Measurements from ENCODE around the gene SAMD14.
A peak's percentile ranks its signal among the peaks of the same experiment; 100 is the strongest.

The SAMD14 gene

DNA sequence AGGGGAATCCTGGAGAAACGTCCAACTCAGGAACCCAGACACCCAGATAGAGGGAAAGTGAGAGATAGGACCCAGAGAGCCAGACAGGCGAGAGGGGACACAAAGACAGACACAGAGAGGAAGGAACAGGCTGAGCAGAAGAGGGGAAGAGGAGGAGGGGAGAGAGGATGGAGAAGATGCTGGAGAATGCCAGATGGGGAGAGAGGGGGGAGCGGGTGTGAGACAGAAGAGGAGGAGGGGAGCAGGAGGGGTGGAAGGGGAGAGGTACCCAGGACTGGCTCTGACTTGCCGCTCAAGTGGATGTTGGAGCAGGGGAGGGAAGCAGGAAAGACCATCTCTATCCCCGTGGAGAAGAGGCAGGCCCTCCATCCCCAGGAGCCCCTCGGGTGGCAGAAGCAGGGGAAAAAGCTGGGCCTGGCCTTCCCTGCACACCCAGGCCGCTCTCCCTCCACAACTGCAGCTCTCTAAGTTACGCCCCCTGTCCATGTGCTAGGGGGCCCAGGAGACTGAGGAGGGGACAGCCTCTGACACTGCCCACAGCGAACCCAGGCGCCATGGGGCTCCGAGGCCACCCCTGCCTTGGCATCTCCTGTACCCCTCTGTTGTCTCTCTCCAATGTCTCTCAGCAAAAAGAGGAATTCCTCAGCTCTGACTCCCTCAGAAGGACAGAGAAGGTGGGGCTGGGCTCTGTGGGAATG, 15.7 kb upstream of the SAMD14 start:
- peaks cover 12 to 41% of the 10 kb centered on the region in 2 donors for H3K4me1 ChIP-seq (ENCODE audit: control insufficient read depth in 1 of 2, insufficient read depth in 2 of 2, low read length in 2 of 2)
- no peak overlapping the region for H3K27ac ChIP-seq (ENCODE audit: low read length)
- peak overlapping the region in 1 of 2 donors; percentile 82 for H3K4me3 ChIP-seq (ENCODE audit: low read depth in 1 of 2, low read length in 2 of 2)

DNA sequence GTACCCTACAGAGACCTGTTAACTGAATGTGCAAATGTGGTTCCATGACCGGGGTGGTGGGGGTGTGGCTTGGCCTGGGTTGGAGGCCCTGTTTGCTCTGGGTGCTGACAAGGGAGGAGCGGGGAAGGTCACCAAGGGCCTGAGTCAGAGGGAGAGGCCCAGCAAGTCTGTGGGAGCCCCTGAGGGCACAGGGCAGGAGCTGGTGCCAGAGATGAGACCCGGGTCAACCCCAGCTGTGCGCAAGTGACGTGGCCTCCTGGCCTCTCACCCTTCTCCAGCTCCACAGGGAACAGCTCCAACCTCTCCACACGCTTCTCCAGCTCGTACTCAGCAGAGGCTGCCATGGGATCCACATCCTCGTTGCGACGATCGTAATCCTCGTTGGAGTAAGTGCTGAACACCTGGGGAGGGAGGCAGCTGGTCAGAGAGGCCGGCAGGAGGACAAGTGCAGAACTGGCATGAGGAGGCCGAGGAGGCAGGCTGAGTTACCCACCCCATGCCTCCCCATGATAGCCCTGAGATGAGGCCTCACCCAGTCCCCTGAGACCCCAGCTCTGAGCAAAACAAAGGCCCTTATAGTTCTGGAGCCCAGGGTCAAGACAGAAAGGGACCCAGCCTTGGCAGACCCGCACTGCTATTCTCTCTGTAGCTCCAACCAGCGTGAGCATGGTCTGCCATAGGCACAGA, 15.0 kb upstream of the SAMD14 start:
- Histone ChIP-seq H3K9me3 (ENCODE audit: control insufficient read depth in 1 of 2, low read length in 2 of 2) (no peaks in the 10 kb centered on the region), H3K27me3 (ENCODE audit: low read depth, low read length) (no peaks in the 10 kb centered on the region), H3K27ac (ENCODE audit: low read length) (no peak overlapping the region), H3K36me3 (ENCODE audit: control insufficient read depth in 1 of 2, insufficient read depth in 2 of 2, low read length in 2 of 2) (peaks cover 38 to 50% of the 10 kb centered on the region in 2 donors), H3K4me3 (ENCODE audit: low read depth in 1 of 2, low read length in 2 of 2) (no peak overlapping the region), H3K4me1 (ENCODE audit: control insufficient read depth in 1 of 2, insufficient read depth in 2 of 2, low read length in 2 of 2) (peaks cover 15 to 47% of the 10 kb centered on the region in 2 donors)

More for the DNA sequence above, 15.7 kb upstream of the SAMD14 start:
- Histone ChIP-seq H3K36me3 (ENCODE audit: control insufficient read depth in 1 of 2, insufficient read depth in 2 of 2, low read length in 2 of 2) (peaks cover 36 to 43% of the 10 kb centered on the region in 2 donors), H3K9me3 (ENCODE audit: control insufficient read depth in 1 of 2, low read length in 2 of 2) (no peaks in the 10 kb centered on the region), H3K27me3 (ENCODE audit: low read depth, low read length) (no peaks in the 10 kb centered on the region)

DNA sequence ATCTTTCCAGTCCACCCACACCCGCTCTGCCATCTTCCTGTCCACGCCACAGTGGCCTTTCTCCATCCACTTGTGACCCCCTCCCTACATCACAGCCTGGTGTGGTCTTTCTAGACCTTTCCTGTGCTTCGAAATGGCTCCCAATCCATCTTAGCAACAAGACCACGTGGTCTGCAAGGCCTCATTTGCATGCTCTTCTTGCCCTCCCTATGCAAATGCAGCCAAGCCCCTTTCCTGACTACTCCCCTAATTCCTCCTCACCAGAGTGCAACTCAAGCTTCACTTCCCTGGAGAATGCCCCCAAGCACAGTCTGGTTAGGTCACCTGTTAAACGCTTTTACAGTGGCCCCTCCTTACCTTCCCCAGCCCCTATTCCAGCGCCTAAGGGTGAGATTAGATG, 14.4 kb upstream of the SAMD14 start:
- peaks cover 42 to 53% of the 10 kb centered on the region in 2 donors for H3K36me3 ChIP-seq (ENCODE audit: control insufficient read depth in 1 of 2, insufficient read depth in 2 of 2, low read length in 2 of 2)
- H3K4me3 ChIP-seq (ENCODE audit: low read depth in 1 of 2, low read length in 2 of 2), result no peak overlapping the region
- H3K27ac ChIP-seq (ENCODE audit: low read length), result no peak overlapping the region
- peaks cover 15 to 46% of the 10 kb centered on the region in 2 donors for H3K4me1 ChIP-seq (ENCODE audit: control insufficient read depth in 1 of 2, insufficient read depth in 2 of 2, low read length in 2 of 2)
- H3K27me3 ChIP-seq (ENCODE audit: low read depth, low read length), result no peaks in the 10 kb centered on the region
- H3K9me3 ChIP-seq (ENCODE audit: control insufficient read depth in 1 of 2, low read length in 2 of 2), result no peaks in the 10 kb centered on the region

DNA sequence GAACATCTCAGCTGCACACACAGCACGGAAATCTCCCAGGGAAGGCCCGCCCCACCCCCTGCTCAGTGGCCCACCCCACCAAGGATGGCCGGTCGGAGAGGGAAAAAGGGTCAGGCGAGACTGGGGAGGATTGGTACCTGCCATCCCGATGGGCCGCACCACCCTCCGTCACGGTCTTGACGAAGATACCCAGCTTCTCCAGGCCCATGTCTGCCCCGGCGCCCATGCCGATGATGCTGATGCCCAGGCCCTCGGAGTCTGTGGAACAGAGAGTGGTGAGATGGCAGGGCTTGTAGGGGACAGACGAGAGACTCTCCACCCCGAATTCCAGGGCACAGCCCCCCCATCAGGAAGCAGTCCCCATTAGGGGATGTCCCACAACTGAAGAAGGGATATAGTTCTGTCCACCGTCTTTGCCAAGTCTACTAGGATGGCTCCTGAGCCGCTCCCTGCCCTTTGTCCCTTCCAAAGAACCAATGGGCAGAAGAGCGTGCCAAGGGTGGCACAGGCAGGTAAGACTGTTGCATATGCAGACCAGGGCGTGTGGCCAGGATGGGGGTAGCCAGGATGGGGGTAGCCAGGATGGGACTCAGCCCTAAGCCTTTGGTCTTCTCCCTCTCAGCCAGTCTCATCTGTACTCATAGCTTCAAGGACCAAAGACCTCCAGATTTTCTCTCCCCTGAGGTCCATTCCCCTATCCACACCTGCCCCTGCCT, 13.7 kb upstream of the SAMD14 start:
- H3K9me3 ChIP-seq (ENCODE audit: control insufficient read depth in 1 of 2, low read length in 2 of 2), result no peaks in the 10 kb centered on the region
- H3K27ac ChIP-seq (ENCODE audit: low read length), result no peak overlapping the region
- peaks cover 49 to 61% of the 10 kb centered on the region in 2 donors for H3K36me3 ChIP-seq (ENCODE audit: control insufficient read depth in 1 of 2, insufficient read depth in 2 of 2, low read length in 2 of 2)
- no peak overlapping the region for H3K4me3 ChIP-seq (ENCODE audit: low read depth in 1 of 2, low read length in 2 of 2)
- H3K4me1 ChIP-seq (ENCODE audit: control insufficient read depth in 1 of 2, insufficient read depth in 2 of 2, low read length in 2 of 2), result peaks cover 15 to 43% of the 10 kb centered on the region in 2 donors
- H3K27me3 ChIP-seq (ENCODE audit: low read depth, low read length), result no peaks in the 10 kb centered on the region

DNA sequence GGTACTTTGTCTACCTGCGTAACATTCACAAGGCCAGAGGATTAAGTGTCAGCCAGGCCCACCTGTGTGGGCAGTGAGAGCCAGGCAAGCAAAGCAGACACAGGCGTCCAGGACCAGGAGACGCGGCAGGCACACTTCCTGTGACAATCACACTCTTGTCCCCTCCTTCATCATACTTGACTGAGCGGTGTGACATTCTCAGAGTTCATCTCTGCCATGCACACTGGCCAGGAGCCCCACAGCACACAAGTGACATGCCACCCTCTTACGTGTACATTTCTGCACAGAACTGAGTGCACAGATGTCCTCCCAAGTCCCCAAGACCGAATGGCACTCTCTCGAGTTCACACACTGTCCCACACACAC, 11.8 kb upstream of the SAMD14 start:
- Histone ChIP-seq H3K9me3 (ENCODE audit: control insufficient read depth in 1 of 2, low read length in 2 of 2) (no peaks in the 10 kb centered on the region), H3K4me1 (ENCODE audit: control insufficient read depth in 1 of 2, insufficient read depth in 2 of 2, low read length in 2 of 2) (peaks cover 13 to 26% of the 10 kb centered on the region in 2 donors), H3K36me3 (ENCODE audit: control insufficient read depth in 1 of 2, insufficient read depth in 2 of 2, low read length in 2 of 2) (peaks cover 68 to 79% of the 10 kb centered on the region in 2 donors), H3K4me3 (ENCODE audit: low read depth in 1 of 2, low read length in 2 of 2) (no peak overlapping the region), H3K27ac (ENCODE audit: low read length) (no peak overlapping the region), H3K27me3 (ENCODE audit: low read depth, low read length) (no peaks in the 10 kb centered on the region)

DNA sequence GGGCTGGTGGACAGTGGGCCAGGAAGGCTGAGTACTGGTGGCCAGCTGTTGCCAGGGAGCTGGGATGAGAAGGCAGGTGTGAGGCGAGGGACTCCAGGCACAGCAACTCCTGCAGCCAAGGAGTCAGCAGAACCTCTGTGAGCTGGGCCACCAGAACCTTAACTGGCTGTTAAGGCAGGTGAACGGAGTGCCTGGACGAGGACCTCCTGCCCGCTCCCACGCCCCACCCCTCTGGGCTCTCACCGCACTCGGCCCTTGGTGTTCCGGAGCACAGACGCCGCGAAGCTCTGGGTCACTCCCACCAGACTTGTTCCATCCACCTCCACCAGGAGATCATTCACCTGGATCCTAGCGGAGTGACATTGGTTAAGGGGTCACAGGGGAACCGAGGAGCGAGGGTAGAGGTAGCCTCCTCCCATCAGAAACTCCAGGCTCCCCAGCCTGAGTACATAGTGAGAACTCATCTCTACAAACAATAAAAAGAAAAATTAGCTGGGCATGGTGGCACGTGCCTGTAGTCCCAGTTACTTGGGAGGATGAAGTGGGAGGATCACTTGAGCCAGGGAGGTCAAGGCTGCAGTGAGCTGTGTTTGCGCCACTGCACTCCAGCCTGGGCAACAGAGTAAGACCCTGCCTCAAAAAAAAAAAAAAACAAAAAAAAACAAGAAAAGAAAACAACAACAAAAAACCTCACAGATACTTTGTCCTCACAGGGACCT, 11.2 kb upstream of the SAMD14 start:
- H3K27me3 ChIP-seq (ENCODE audit: low read depth, low read length), result no peaks in the 10 kb centered on the region
- no peak overlapping the region for H3K4me3 ChIP-seq (ENCODE audit: low read depth in 1 of 2, low read length in 2 of 2)
- H3K27ac ChIP-seq (ENCODE audit: low read length), result no peak overlapping the region
- H3K4me1 ChIP-seq (ENCODE audit: control insufficient read depth in 1 of 2, insufficient read depth in 2 of 2, low read length in 2 of 2), result peaks cover 8 to 20% of the 10 kb centered on the region in 2 donors
- H3K36me3 ChIP-seq (ENCODE audit: control insufficient read depth in 1 of 2, insufficient read depth in 2 of 2, low read length in 2 of 2), result peaks cover 72 to 85% of the 10 kb centered on the region in 2 donors
- no peaks in the 10 kb centered on the region for H3K9me3 ChIP-seq (ENCODE audit: control insufficient read depth in 1 of 2, low read length in 2 of 2)

DNA sequence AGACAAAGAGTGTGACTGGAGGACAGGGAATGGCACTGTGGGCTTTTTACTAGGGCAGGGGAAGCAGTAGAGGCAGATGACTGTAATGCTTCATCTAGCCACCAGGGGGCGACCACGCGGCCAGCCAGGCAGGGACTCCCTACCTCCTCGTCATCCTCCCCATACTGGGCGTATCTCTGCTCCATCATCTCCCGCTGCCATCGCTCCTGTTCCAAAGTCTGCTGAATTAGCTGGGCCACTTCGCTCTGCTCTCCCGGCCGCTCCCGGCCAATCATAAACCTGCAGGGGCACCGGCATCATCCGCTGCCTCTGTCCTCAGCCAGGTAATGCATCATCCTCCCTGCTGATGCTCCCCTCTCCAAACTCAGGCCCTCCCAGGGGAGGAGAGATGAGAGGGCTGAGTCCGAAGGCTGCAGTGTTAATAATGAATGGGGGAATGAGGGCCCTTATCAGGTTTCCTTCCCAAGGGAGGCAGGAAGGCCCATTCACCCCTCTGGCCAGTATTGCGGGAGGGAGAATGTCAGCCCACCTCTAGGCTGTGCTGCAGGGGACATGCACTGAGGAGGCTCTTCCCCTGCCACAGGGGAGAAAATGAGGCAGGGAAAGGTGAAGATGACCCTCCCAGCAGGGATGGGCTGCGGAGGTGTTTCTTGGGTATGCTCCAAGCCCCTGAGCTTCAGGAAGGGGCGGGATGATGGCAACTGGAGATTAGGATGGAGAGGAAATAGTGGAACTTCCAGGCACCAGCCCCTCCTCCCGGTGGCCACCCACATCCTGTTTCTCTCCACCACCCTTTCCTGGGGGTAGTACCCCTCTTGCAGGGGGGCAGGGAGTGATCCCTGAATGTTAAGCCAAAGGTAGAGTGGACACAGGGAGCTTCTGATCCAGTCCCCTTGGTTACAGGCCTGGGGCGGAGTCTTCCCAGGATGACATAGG, 10.3 kb upstream of the SAMD14 start:
- Histone ChIP-seq H3K9me3 (ENCODE audit: control insufficient read depth in 1 of 2, low read length in 2 of 2) (no peaks in the 10 kb centered on the region), H3K36me3 (ENCODE audit: control insufficient read depth in 1 of 2, insufficient read depth in 2 of 2, low read length in 2 of 2) (peaks cover 82 to 94% of the 10 kb centered on the region in 2 donors), H3K27me3 (ENCODE audit: low read depth, low read length) (no peaks in the 10 kb centered on the region), H3K4me3 (ENCODE audit: low read depth in 1 of 2, low read length in 2 of 2) (no peak overlapping the region), H3K27ac (ENCODE audit: low read length) (no peak overlapping the region), H3K4me1 (ENCODE audit: control insufficient read depth in 1 of 2, insufficient read depth in 2 of 2, low read length in 2 of 2) (peaks cover 4 to 11% of the 10 kb centered on the region in 2 donors)

DNA sequence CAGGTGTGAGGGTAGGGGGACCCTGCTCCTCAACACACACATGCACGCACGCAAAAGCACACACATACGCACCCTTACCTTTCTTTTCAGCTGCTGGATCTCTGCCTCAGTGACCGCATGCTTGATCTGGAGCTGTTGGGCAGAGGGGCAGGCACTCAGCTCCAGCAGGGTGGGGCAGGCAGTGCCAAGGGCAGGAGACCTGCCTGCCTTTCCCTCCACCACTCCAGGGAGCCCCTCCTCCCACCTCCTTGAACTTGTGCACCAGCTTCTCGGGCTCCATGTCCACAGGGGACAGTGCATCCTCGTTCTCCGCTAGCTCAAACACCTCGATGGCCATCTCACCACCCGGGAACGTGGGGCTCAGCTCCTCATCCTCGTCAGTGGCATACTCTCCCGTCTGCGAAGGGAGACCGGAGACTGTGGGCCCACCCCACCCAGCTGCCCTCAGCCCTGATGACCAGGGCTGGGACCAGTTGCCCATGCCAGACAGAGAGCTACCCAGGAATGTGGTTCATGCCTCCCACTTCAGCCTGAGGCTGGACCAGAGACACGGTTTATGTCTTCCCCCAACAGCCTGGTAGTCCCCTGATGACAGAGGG, 9.3 kb upstream of the SAMD14 start:
- peaks cover 77 to 91% of the 10 kb centered on the region in 2 donors for H3K36me3 ChIP-seq (ENCODE audit: control insufficient read depth in 1 of 2, insufficient read depth in 2 of 2, low read length in 2 of 2)
- H3K9me3 ChIP-seq (ENCODE audit: control insufficient read depth in 1 of 2, low read length in 2 of 2), result no peaks in the 10 kb centered on the region
- H3K4me3 ChIP-seq (ENCODE audit: low read depth in 1 of 2, low read length in 2 of 2), result no peak overlapping the region
- peaks cover 4 to 10% of the 10 kb centered on the region in 2 donors for H3K4me1 ChIP-seq (ENCODE audit: control insufficient read depth in 1 of 2, insufficient read depth in 2 of 2, low read length in 2 of 2)
- no peaks in the 10 kb centered on the region for H3K27me3 ChIP-seq (ENCODE audit: low read depth, low read length)
- no peak overlapping the region for H3K27ac ChIP-seq (ENCODE audit: low read length)

DNA sequence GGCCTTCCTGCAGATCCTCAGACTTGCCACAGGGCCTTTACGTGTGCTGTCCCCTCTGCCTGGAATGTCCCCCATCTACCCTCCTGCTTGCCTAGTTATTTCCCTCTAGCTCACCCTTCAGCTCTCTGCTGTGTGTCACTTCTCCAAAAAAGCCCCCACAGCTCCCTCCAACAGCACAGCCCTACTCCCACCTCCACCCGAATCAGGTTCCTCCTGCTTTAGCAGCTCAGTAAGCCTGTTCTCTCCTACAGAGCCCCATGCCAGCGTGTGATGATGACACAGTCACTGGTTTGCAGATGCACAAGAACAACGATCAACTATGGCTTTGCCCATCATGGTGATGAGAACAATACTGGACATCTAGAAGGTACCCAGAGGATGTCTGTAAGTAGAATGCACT, 7.1 kb upstream of the SAMD14 start:
- no peaks in the 10 kb centered on the region for H3K9me3 ChIP-seq (ENCODE audit: control insufficient read depth in 1 of 2, low read length in 2 of 2)
- H3K4me3 ChIP-seq (ENCODE audit: low read depth in 1 of 2, low read length in 2 of 2), result no peak overlapping the region
- no peaks in the 10 kb centered on the region for H3K27me3 ChIP-seq (ENCODE audit: low read depth, low read length)
- H3K36me3 ChIP-seq (ENCODE audit: control insufficient read depth in 1 of 2, insufficient read depth in 2 of 2, low read length in 2 of 2), result peaks cover 57 to 68% of the 10 kb centered on the region in 2 donors
- H3K27ac ChIP-seq (ENCODE audit: low read length), result no peak overlapping the region
- peaks cover 4 to 25% of the 10 kb centered on the region in 2 donors for H3K4me1 ChIP-seq (ENCODE audit: control insufficient read depth in 1 of 2, insufficient read depth in 2 of 2, low read length in 2 of 2)

DNA sequence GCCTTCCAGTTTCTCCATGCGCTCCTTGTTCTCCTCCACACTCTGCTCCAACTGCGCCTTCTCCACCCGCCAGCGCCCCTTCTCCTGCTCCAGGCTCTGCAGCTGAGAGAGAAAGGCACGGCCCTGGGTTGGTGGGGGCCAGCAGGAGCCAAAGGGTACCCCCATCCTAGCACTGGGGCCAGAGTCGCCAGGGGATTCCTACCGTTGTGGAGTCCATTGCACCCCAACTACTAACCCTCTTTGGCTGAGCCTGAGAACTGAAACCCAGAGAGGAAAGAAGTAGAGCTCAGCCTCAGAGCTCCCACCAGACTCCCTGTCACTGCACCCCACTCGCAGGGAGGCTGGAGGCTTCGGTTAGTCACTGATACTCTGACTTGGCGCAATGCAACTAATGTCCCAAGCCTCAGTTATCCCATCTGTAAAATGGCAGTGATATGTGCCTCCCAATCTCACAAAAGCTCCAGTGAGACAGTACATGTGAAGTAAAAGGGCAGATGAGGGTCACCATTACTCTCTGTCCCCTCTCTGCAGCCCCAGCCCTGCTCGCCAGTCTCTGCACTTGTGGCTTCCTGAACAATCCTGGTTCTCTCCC, 6.2 kb upstream of the SAMD14 start:
- H3K36me3 ChIP-seq (ENCODE audit: control insufficient read depth in 1 of 2, insufficient read depth in 2 of 2, low read length in 2 of 2), result peaks cover 52 to 61% of the 10 kb centered on the region in 2 donors
- peaks cover 4 to 25% of the 10 kb centered on the region in 2 donors for H3K4me1 ChIP-seq (ENCODE audit: control insufficient read depth in 1 of 2, insufficient read depth in 2 of 2, low read length in 2 of 2)

More for the DNA sequence above, 6.2 kb upstream of the SAMD14 start:
- Histone ChIP-seq H3K27me3 (ENCODE audit: low read depth, low read length) (no peaks in the 10 kb centered on the region), H3K4me3 (ENCODE audit: low read depth in 1 of 2, low read length in 2 of 2) (no peak overlapping the region), H3K9me3 (ENCODE audit: control insufficient read depth in 1 of 2, low read length in 2 of 2) (no peaks in the 10 kb centered on the region), H3K27ac (ENCODE audit: low read length) (no peak overlapping the region)

Measured in muscle layer of duodenum (tissue), 2 donors.